Stimulated activated naive CD8-positive, alpha-beta T cell treated with anti-CD3 and anti-CD28 coated beads, Interleukin-15, amount 100 ng/mL, for 72 hours (primary cell): ENCODE results near the gene PRAME.
"Not testable (repeated sequence)": the region's sequence is repeated elsewhere in the genome, so short reads cannot be mapped to it uniquely, and the experiment has no call there.

ENCODE experiments used
- ATAC-seq: fragments of 150-1000 bp; cut with Tn5 transposase; 2 replicates; pipeline ENCODE4 v1.10.0; 2021; ENCODE audit warnings: mild to moderate bottlenecking, moderate library complexity
- DNase-seq, 2 donors: peaks; one replicate each; pipeline ENCODE4 v3.0.0; 2021 to 2022
- H3K27ac Mint-ChIP-seq, 2 donors: one replicate each; pipeline ENCODE4 v1.8.0; 2022; ENCODE audit warnings: mild to moderate bottlenecking in 2 of 2, mixed read lengths in 2 of 2, moderate library complexity in 2 of 2
- H3K27me3 Mint-ChIP-seq: one replicate; pipeline ENCODE4 v1.8.0; 2022; ENCODE audit warnings: mixed read lengths
- H3K4me1 Mint-ChIP-seq: one replicate; pipeline ENCODE4 v1.8.0; 2022; ENCODE audit warnings: mild to moderate bottlenecking, mixed read lengths
- H3K4me3 Mint-ChIP-seq, 2 donors: one replicate each; pipeline ENCODE4 v1.8.0; 2022; ENCODE audit warnings: mild to moderate bottlenecking in 2 of 2, mixed read lengths in 2 of 2, moderate library complexity in 1 of 2
- H3K9me3 Mint-ChIP-seq, 2 donors: one replicate each; pipeline ENCODE4 v1.8.0; 2022; ENCODE audit warnings: mixed read lengths in 2 of 2

The PRAME gene

DNA sequence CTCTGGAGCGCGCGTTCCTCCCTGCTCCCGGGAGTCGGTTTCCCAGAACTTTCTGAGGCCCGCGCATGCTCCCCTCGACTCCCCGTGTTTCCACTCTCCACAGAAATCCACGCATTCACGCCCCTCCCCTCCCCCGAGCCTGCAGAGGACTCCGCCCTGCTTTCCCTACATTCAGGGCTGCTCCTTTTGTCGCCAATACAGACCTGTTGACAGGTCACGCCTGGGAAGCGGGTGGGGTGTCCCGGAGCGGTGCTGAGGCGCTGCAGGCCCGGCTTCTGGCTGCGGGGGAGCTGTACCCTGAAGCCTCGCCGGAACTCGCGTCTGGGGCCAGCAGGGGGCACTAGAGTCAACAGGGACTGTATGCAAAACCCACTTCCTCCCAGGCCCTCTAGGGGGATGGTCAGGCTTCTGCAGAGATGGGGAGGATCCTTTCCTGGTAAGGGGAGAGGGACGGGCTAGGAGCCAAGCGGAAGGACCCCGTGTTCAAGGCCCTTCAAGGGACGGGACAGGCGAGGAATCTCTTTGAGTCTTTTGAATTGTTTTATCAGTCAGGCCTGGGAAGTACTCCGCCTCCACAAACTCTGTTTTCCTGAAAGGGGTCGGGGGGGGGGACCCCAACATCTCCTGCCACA, at the start of gene PRAME:
PRAME (minus strand) TSS at position 294 of the 632 bp plus-strand sequence. CDS start 2,433 bp downstream, outside the sequence.
- ATAC-seq (peak; percentile 98), DNase-seq (peak; percentile 84 to 85)
- peaks cover 6% of the 10 kb centered on the region for H3K4me1 Mint-ChIP-seq
- H3K4me3 Mint-ChIP-seq = peak within 1 kb of the TSS in 1 of 2 donors; percentile 33
- H3K27me3 Mint-ChIP-seq = no peaks in the 10 kb centered on the region
- peak within 1 kb of the TSS in 1 of 2 donors; percentile 87 for H3K27ac Mint-ChIP-seq
- no peaks in the 10 kb centered on the region for H3K9me3 Mint-ChIP-seq

- not testable (repeated sequence) for H3K4me1 Mint-ChIP-seq, H3K27ac Mint-ChIP-seq, ATAC-seq, H3K4me3 Mint-ChIP-seq, H3K9me3 Mint-ChIP-seq, DNase-seq
- H3K27me3 Mint-ChIP-seq = peaks cover 21% of the 10 kb centered on the region
Measured at GRCh38 chr22:22608022-22608421, 49.0 kb upstream of the PRAME start.

DNA sequence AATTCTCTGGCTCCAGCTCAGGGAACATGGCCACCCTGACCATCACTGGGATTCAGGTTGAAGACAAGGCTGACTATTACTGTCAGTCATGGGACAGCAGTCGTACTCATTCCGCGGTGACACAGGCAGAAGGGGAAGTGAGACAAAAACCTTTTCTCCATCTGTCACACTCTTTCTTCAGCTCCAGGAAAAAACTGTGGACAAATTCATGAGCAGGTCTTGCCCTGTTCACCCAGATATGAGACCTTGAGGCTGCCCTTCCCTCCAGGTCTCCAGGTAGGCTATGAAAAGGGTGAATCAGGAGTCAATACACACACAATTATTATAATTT, 46.0 kb upstream of the PRAME start:
- no peak for ATAC-seq
- no peak for DNase-seq
- Mint-ChIP-seq H3K9me3 (no peaks in the 10 kb centered on the region), H3K27me3 (peaks cover 25% of the 10 kb centered on the region), H3K4me3 (no peak overlapping the region), H3K27ac (no peak overlapping the region), H3K4me1 (no peaks in the 10 kb centered on the region)

DNA sequence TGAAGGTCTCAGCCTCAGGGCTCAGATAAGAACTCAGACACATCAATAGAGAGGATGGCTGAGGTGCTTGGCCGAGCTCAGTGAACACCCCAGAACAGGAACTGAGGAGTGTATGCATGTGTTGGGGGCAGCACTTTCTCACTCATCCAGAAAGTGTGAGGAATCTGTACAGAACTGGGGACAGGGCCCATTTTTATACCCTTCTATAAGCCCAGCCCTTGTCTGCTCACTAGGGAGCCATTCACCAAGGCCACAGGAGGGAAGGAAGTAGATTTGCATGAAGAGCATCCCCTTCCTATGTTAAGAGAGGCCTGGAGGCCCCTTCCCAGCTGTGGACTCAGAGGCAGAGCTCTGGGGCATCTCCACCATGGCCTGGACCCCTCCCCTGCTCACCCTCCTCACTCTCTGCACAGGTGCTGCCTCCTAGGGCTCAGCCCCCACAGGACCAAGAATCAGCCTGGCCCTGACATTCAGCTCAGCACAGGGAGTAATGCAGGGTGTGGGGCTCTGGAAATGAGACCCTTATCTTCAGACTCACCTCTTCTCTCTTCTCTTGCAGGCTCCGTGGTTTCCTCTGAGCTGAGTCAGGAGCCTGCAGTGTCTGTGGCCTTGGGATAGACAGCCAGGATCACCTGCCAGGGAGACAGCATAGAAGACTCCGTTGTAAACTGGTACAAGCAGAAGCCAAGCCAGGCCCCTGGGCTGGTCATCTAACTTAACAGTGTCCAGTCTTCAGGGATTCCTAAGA, 45.4 kb upstream of the PRAME start:
- no peaks in the 10 kb centered on the region for H3K9me3 Mint-ChIP-seq
- no peaks in the 10 kb centered on the region for H3K4me1 Mint-ChIP-seq
- ATAC-seq (no peak), DNase-seq (no peak)
- H3K27ac Mint-ChIP-seq = no peak overlapping the region
- no peak overlapping the region for H3K4me3 Mint-ChIP-seq
- H3K27me3 Mint-ChIP-seq = peaks cover 22% of the 10 kb centered on the region

GRCh38 chr22:22603470-22603947, 44.4 kb upstream of the PRAME start:
- ATAC-seq = no peak
- peaks cover 12% of the 10 kb centered on the region for H3K27me3 Mint-ChIP-seq
- H3K4me3 Mint-ChIP-seq = no peak overlapping the region
- H3K27ac Mint-ChIP-seq = peak overlapping the region in 1 of 2 donors; percentile 65
- no peaks in the 10 kb centered on the region for H3K4me1 Mint-ChIP-seq
- H3K9me3 Mint-ChIP-seq = no peaks in the 10 kb centered on the region
- no peak for DNase-seq

DNA sequence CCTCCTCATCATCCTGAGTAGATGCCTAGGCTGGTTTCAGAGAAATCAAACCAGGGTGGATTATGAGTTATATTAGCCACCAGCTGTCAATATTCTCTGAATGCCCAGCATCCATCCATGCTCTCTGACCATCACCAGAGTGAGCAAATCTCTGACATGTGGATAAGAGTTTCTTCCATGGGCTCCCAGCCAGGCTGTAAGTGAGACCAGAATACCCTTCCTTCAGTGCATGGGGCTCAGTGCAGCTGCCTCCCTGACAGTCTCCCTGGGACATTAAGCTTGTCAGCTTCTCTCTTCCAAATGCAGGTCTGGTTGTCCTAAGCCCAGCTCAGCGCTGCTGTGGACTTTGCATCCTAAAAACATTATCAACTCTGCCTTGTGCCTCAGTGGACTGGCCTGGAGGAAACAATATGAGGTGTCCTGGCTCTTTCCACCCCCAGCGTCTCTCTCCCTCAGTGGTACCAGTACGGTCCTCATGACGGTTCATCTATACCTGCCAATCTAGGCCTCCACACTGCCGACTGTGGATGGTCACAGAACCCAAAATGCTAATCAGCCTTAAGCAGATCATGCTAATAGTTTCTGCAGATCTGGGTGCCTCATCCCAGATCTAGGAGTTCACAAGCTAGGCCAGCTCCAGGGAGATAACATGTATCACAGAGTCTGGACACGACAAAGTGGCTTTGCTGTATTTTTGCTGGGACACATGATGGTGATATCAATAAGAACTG, 41.6 kb upstream of the PRAME start:
- H3K4me1 Mint-ChIP-seq = no peaks in the 10 kb centered on the region
- H3K4me3 Mint-ChIP-seq = no peak overlapping the region
- H3K9me3 Mint-ChIP-seq = no peaks in the 10 kb centered on the region

GRCh38 chr22:22599248-22599647, 40.2 kb upstream of the PRAME start:
- ATAC-seq = no peak
- Mint-ChIP-seq H3K4me3 (no peak overlapping the region), H3K9me3 (no peaks in the 10 kb centered on the region)

More for the DNA sequence above, 41.6 kb upstream of the PRAME start:
- Mint-ChIP-seq H3K27ac (no peak overlapping the region), H3K27me3 (peaks cover 10% of the 10 kb centered on the region)
- ATAC-seq (no peak), DNase-seq (no peak)

DNA sequence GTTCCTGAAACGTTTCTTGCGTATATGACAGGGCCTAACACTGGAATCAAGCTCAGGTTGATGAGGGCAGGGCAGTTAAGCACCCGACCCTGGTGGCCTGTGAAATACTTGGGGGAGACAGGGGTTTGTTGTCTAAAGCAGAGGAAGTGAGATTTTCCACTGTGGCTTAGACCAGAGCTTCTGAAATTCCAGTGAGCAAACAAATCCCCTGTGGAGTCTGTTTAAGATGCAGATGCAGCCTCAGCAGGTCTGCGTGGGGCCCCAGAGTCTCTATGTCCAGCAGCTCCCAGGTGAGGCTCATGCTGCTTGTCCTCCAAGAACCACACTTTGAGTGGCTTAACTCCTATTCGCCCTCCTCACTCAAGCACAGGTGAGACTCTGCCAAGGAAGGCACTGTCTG, 39.1 kb upstream of the PRAME start:
- no peak overlapping the region for H3K27ac Mint-ChIP-seq
- no peak for ATAC-seq
- peaks cover 9% of the 10 kb centered on the region for H3K4me1 Mint-ChIP-seq
- peaks cover 5% of the 10 kb centered on the region for H3K27me3 Mint-ChIP-seq
- no peak for DNase-seq
- H3K9me3 Mint-ChIP-seq = no peaks in the 10 kb centered on the region
- H3K4me3 Mint-ChIP-seq = no peak overlapping the region

More at GRCh38 chr22:22599248-22599647, 40.2 kb upstream of the PRAME start:
- Mint-ChIP-seq H3K4me1 (peaks cover 2% of the 10 kb centered on the region), H3K27ac (no peak overlapping the region), H3K27me3 (peaks cover 10% of the 10 kb centered on the region)
- DNase-seq = no peak

DNA sequence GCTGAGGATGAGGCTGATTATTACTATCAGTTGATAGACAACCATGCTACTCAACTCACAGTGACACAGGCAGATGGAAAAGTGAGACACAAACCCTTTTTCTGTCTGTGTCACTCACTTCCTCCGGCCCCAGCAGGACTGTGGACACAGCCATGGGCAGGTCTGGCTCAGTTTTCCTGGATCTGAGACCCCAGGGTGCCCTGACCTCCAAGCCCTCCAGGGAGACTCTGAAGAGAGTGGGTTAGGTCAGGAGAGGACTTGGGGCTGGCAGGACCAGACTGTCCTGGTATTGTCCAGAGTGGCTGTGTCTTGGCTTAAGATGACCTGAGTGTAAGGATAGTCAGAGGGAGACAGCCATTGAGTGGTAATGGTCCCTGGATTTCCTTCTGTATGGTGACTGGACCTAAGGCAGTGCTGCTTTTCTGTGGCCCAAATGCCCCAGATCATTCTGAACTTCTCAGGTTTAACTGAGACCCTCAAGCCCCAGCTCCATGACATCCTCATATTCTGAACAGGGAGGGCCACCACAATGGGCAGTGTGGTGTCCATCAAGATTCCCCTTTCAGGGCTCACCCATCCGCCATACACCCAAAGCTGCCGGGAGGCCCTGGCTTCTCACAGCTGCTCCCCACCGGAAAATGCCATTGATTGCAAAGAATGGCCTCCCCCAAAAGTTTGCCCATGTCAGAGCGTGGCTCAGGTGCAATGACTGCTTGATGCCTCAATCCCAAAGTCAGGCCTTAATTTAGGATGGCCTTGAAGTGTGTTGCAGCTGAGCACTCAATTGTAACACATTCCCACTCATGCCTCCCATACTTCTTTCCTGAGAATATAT, 36.2 kb upstream of the PRAME start:
- H3K4me1 Mint-ChIP-seq = peaks cover 9% of the 10 kb centered on the region
- H3K4me3 Mint-ChIP-seq = no peak overlapping the region
- H3K27me3 Mint-ChIP-seq = peaks cover 9% of the 10 kb centered on the region
- H3K9me3 Mint-ChIP-seq = no peaks in the 10 kb centered on the region
- DNase-seq = no peak
- peak overlapping the region; percentile 24 to 45 for H3K27ac Mint-ChIP-seq
- no peak for ATAC-seq

GRCh38 chr22:22593964-22594656, 35.0 kb upstream of the PRAME start:
- Mint-ChIP-seq H3K27me3 (peaks cover 9% of the 10 kb centered on the region), H3K4me3 (no peak overlapping the region), H3K27ac (peak overlapping the region in 1 of 2 donors; percentile 49), H3K4me1 (peaks cover 9% of the 10 kb centered on the region), H3K9me3 (no peaks in the 10 kb centered on the region)
- ATAC-seq (peak; percentile 86), DNase-seq (peak; percentile 56 to 64)

DNA sequence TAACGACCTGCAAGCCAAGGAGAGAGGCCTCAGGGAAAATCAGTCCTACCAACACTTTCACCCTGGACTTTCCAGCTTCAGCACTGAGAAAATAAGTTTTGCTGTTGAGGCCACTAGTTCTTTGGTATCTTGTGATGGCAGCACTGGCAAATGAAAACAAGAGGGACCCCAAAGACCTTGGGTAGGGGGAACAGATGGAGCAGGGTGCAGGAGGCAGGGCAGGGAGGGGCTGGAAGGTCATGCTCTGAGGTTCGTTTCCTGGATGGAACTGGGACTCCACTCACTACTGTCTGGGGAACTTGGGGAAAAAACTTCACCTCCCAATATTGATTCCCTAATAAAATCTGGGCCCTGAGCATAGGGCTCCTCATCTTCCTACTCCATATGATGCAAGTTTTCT, 34.2 kb upstream of the PRAME start:
- peaks cover 18% of the 10 kb centered on the region for H3K27me3 Mint-ChIP-seq
- DNase-seq (no peak), ATAC-seq (no peak)
- no peak overlapping the region for H3K27ac Mint-ChIP-seq
- peaks cover 9% of the 10 kb centered on the region for H3K4me1 Mint-ChIP-seq
- no peak overlapping the region for H3K4me3 Mint-ChIP-seq
- no peaks in the 10 kb centered on the region for H3K9me3 Mint-ChIP-seq

DNA sequence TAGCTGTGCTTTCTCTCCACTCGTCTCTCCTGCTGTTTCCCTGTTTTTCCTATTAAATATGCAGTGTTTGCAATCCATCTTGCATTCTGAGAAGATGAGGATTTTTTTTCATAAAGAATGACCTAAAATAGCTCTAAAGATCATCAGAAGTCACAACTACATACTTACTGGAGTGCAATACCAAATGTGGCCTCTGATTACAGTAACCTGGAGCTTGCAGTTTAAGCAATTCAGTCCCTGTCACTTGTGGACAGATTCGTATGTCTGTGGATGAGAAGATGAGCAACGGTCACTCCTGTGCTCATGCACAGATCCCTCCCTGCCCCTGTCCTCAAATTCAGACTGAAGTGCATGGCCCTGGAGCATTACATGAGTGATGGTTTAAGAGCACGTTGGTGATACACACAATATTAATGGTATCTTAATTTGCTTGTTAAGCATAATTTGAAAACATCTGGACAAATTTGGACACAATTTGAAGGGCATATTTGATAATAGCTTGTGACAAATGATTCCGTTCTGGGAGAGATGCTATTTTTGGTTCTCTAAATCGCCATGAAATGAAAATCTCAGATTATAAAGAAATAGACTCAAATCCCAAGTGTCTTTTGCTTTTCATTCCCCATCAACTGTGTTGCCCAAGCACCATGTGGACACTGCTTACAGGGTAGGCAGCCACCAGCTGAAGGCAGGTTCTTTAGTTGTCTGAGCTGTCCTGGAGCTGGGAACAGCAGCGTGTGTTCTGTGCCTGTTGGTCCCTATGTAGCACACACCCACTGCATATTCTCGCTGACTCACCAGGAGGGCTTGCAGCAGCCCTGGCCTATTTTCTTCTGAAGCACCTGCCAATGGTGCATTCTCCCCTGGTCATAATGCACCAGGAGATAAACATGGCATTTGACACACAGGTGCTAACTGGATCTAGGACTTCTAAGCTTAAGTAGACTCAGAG, 32.6 kb upstream of the PRAME start:
- peaks cover 22% of the 10 kb centered on the region for H3K27me3 Mint-ChIP-seq
- DNase-seq (no peak), ATAC-seq (no peak)
- H3K4me3 Mint-ChIP-seq = no peak overlapping the region
- H3K9me3 Mint-ChIP-seq = no peaks in the 10 kb centered on the region
- peaks cover 9% of the 10 kb centered on the region for H3K4me1 Mint-ChIP-seq
- peak overlapping the region in 1 of 2 donors; percentile 77 for H3K27ac Mint-ChIP-seq

GRCh38 chr22:22590136-22590891, 31.2 kb upstream of the PRAME start:
- Mint-ChIP-seq H3K27me3 (peaks cover 35% of the 10 kb centered on the region), H3K4me3 (no peak overlapping the region), H3K4me1 (peaks cover 9% of the 10 kb centered on the region), H3K9me3 (no peaks in the 10 kb centered on the region), H3K27ac (no peak overlapping the region)
- ATAC-seq (no peak), DNase-seq (no peak)
